GM19452 (cell line): ENCODE data around the gene PPFIBP1.
A peak's percentile ranks its signal among the peaks of the same experiment; 100 is the strongest.

Experiments used
- ATAC-seq: cut with Tn5 transposase; IDR thresholded peaks from one replicate; pipeline ENCODE4 v1.9.1; 2021; ENCODE audit not compliant: unreplicated experiment

Gene PPFIBP1

GRCh38 chr12:27523642-27524493 is at the start of gene PPFIBP1:
Gene PPFIBP1 (plus strand): TSS chr12:27524206. CDS start chr12:27633397, 109,191 bp downstream.
- ATAC-seq, result peak; percentile 98

DNA sequence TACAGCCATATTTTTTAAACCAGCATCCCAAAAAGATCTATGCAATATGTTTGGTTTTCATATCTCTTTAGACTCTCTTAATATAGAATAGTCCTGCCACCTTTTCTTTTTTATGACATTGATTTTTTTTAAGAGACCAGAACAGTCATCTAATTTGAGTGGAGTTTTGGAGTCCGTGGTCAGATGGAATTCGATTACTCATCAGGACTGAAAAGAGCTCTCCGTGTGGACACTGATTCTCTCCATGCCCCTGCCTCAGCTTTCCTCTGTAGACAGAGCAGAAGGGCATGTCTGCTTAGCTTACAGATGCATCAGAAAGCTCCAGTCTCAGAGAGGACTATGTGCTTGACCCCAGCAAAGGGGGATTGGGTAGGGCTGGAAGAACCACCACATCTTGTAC is 49.7 kb upstream of the PPFIBP1 start:
- ATAC-seq, result no peak

DNA sequence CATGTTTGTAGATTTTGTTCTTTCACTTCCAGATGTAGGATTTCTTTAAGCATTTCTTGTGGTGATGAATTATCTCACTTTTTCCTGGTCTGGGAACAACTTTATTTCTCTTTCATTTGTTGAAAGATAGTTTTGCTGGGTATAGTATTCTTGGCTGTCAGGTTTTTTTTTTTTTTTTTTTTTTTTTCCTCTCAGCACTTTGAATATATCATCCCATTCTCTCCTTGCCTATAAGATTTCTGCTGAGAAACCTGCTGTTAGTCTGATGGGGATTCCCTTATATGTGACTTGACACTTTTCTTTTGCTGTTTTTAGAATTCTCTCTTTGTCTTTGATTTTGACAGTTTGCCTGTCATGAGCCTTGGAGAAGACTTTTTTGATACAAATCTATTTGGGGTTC is 47.0 kb upstream of the PPFIBP1 start:
- ATAC-seq, result no peak

DNA sequence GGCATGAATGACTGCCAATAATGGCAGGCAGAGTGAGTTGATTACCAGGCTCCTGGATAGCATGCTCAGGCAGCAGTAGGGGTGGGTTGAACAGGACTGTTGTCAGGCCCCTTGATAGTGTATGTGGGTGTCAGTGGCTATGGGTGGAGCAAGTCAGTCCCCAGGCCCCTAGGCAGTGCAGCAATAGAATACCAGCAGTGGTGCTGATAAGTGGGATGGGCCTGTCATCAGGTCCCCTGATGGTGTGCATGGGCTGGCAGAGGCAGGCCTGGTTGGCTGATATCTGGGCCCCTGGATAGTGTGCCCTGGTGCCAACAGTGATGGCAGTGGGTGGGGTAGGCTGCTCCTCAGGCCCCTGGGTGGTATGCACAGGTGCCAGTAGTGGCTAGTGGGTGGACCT is 45.1 kb upstream of the PPFIBP1 start:
- ATAC-seq, result no peak

DNA sequence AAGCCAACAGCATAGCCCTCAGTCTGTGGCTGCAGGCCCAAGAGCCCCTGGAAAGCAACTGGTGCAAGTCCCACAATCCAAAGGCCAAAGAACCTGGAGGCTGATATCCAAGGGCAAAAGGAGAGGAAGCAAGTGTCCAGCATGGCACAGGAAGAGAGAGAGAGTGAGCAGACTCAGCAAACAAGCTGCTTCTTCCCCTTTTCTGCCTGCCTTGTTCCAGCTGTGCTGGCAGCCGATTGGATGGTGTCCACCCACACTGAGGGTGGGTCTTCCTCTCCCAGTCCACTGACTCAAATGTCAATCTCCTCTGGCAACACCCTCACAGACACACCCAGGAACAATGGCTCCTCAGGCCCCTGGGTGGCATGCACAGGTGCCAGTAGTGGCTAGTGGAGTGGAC is 44.0 kb upstream of the PPFIBP1 start:
- ATAC-seq, result no peak

- no peak for ATAC-seq
Observed at GRCh38 chr12:27486961-27487360, 37.0 kb upstream of the PPFIBP1 start.

- ATAC-seq, result no peak
Observed at GRCh38 chr12:27488479-27488878, 35.5 kb upstream of the PPFIBP1 start.

DNA sequence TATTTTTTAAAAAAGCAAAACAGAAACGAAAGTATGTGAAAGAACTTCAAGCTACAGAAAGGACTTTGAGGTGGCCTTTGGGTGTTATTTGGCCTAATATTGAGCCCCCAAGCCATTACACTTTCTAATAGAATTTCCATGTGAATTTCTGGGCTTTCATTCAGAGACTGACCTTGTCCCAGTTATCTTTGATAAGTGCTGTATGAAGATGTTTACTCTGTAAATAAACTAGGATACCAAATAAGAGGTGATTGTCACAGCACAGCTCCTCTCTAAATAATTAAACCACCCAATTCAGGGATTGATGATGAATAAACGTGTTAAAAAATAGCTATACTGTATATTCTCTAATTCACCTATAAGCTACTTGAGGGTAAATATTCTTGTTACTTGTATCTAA is 32.8 kb upstream of the PPFIBP1 start:
- ATAC-seq, result no peak

- ATAC-seq, result no peak
Observed at GRCh38 chr12:27493260-27493940, 30.6 kb upstream of the PPFIBP1 start.

- ATAC-seq, result no peak
Observed at GRCh38 chr12:27497446-27497845, 26.6 kb upstream of the PPFIBP1 start.

GRCh38 chr12:27498149-27498548 is 25.9 kb upstream of the PPFIBP1 start:
- peak; percentile 66 for ATAC-seq

- no peak for ATAC-seq
Observed at GRCh38 chr12:27498761-27499160, 25.2 kb upstream of the PPFIBP1 start.

DNA sequence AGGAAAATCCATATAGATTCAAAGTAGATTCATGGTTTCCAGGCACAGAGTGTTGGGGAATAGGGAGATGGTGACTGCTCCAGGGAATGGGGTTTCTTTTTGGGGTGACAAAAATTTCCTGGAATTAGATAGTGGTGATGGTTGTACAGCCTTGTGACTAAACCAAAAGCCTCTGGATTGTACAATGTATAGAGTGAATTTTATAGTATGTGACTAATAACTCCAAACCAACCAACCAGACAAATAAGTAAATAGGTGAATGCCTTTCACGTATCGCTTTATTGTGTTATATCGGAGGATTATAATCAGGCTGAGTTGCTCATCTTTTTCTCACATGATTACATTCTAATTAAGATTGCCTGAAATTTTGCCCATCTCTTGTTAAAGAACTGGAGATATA is 24.6 kb upstream of the PPFIBP1 start:
- no peak for ATAC-seq

- no peak for ATAC-seq
Observed at GRCh38 chr12:27500546-27500945, 23.5 kb upstream of the PPFIBP1 start.

GRCh38 chr12:27502021-27502435 is 22.0 kb upstream of the PPFIBP1 start:
- ATAC-seq, result no peak

DNA sequence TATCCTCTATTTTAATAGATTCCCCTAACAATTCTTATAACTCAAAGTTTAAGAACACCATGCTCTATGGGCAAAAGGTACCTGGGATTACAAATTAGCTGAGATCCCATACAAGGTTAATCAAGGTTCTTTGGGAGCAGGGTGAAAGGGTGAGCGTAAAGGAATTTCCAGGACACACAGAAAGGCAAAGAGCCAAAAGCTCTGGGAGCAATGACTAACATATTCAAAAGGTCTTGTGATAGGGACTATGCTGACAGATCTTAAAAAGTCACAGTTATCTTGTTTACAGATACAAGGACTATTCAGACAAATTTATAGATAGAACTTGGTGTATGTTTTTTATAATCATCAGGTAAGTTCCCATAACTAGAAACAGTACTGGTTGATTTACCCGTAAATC is 19.5 kb upstream of the PPFIBP1 start:
- no peak for ATAC-seq

- no peak for ATAC-seq
Observed at GRCh38 chr12:27505109-27505508, 18.9 kb upstream of the PPFIBP1 start.

GRCh38 chr12:27505761-27506160 is 18.2 kb upstream of the PPFIBP1 start:
- no peak for ATAC-seq

GRCh38 chr12:27506645-27507189 is 17.3 kb upstream of the PPFIBP1 start:
- ATAC-seq, result no peak

GRCh38 chr12:27508736-27509431 is 15.1 kb upstream of the PPFIBP1 start:
- no peak for ATAC-seq

- no peak for ATAC-seq
Observed at GRCh38 chr12:27511031-27511722, 12.8 kb upstream of the PPFIBP1 start.
